Thyroid gland (tissue), 4 donors: ENCODE data around the gene GPBP1.

ENCODE experiments used
- CTCF ChIP-seq, 6 experiments: fragments of 200-600 bp in 3 of 6; fragments of 450-650 bp in 3 of 6; sonication (generic) in 3 of 6; IDR thresholded peaks; one replicate each; pipeline ENCODE4 v1.5.1; 2016 to 2019; ENCODE audit warnings: antibody characterized with exemption in 6 of 6, mild to moderate bottlenecking in 2 of 6, inconsistent platforms in 1 of 6, moderate library complexity in 1 of 6
- POLR2A ChIP-seq, 2 donors: fragments of 450-650 bp; IDR thresholded peaks; one replicate each; pipeline ENCODE4 v1.6.1; 2017; ENCODE audit warnings: antibody characterized with exemption in 2 of 2, mild to moderate bottlenecking in 2 of 2, moderate library complexity in 1 of 2

GRCh38 chr5:57304931-57305330, 131.1 kb downstream of the GPBP1 start:
- TF ChIP-seq CTCF (IDR thresholded peaks at IDR 0.05) (no peak), POLR2A (IDR thresholded peaks at IDR 0.05) (no peak)
